Memory B cell (primary cell): ENCODE results near the gene NFS1.
A peak's percentile ranks its signal among the peaks of the same experiment; 100 is the strongest.
"Not testable (repeated sequence)": the region's sequence is repeated elsewhere in the genome, so short reads cannot be mapped to it uniquely, and the experiment has no call there.

Source experiments
- ATAC-seq: fragments of 150-1000 bp; cut with Tn5 transposase; 2 replicates; pipeline ENCODE4 v1.10.0; 2021; ENCODE audit warnings: low read depth, mild to moderate bottlenecking, moderate library complexity
- DNase-seq, 2 donors: peaks; one replicate each; pipeline ENCODE4 v3.0.0; 2022; ENCODE audit warnings: low spot score in 2 of 2
- H3K27ac Mint-ChIP-seq: one replicate; pipeline ENCODE4 v1.8.0; 2022; ENCODE audit warnings: mild to moderate bottlenecking, moderate library complexity, mixed read lengths
- H3K27me3 Mint-ChIP-seq: one replicate; pipeline ENCODE4 v1.8.0; 2022; ENCODE audit warnings: mixed read lengths
- H3K36me3 Mint-ChIP-seq: one replicate; pipeline ENCODE4 v1.8.0; 2022; ENCODE audit warnings: mild to moderate bottlenecking, mixed read lengths
- H3K4me1 Mint-ChIP-seq: one replicate; pipeline ENCODE4 v1.8.0; 2022; ENCODE audit warnings: mixed read lengths
- H3K4me3 Mint-ChIP-seq: one replicate; pipeline ENCODE4 v1.8.0; 2022; ENCODE audit warnings: mild to moderate bottlenecking, moderate library complexity, mixed read lengths
- H3K9me3 Mint-ChIP-seq: one replicate; pipeline ENCODE4 v1.8.0; 2022; ENCODE audit warnings: mixed read lengths

NFS1 gene

DNA sequence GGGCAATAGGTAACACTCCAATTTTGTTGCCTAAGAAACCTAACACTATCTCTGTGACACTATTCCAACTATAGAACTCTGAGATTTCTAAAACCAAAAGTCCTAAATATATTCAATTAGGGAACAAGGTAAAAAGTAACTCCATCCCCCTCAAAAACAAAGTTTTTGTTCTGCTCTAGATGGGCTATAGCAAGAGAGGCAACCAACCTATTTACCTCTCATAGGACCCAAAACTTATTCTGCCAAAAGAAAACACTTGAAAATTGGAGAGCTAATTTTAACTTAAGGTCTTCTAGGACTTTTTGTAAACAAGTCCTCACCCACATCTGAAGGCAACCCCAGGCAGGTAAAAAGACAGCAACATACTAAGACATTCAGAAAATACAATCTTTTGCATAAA lies 35.2 kb upstream of the NFS1 start:
- peaks cover 20% of the 10 kb centered on the region for H3K4me1 Mint-ChIP-seq
- ATAC-seq: peak; percentile 16
- no peaks in the 10 kb centered on the region for H3K9me3 Mint-ChIP-seq
- H3K27ac Mint-ChIP-seq: peak overlapping the region; percentile 71
- H3K36me3 Mint-ChIP-seq: peaks cover 33% of the 10 kb centered on the region
- H3K4me3 Mint-ChIP-seq: no peak overlapping the region
- DNase-seq: no peak
- H3K27me3 Mint-ChIP-seq: no peaks in the 10 kb centered on the region

GRCh38 chr20:35732644-35732982 lies 33.5 kb upstream of the NFS1 start:
- Mint-ChIP-seq H3K4me3 (no peak overlapping the region), H3K27ac (peak overlapping the region; percentile 24), H3K9me3 (no peaks in the 10 kb centered on the region), H3K27me3 (no peaks in the 10 kb centered on the region), H3K36me3 (peaks cover 22% of the 10 kb centered on the region), H3K4me1 (peaks cover 13% of the 10 kb centered on the region)
- DNase-seq: no peak
- ATAC-seq: no peak

DNA sequence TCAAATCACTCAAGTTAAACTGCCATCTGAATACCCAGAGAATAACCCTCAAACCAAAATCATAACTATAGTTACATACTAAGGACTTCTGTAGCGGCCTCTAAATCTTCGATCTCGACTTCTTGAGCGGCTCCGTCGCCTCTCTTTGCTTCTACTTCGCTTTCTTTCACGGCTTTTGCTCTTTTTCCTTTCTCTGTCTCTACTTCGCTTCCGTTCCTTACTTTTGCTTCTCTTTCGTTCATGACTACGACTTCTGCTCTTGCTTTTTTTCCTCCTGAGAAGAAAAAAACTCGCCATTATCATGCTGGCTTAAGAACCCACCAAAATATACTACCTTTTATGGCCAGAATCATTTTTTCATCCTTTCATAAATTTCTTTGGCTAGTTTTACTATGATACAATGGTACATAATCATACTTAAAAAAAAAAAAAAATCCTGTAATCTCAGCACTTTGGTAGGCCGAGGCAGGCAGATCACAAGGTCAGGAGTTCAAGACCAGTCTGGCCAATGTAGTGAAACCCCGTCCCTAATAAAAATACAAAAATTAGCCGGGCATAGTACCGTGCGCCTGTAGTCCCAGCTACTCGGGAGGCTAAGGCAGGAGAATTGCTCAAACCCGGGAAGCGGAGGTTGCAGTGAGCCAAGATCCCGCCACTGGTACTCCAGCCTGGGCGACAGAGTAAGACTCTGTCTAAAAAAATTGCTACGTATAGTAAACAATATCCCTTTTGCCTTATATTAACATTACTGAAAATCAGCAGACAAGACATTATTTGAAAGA lies 32.9 kb upstream of the NFS1 start:
- H3K36me3 Mint-ChIP-seq: peaks cover 22% of the 10 kb centered on the region
- no peaks in the 10 kb centered on the region for H3K27me3 Mint-ChIP-seq
- H3K27ac Mint-ChIP-seq: no peak overlapping the region
- H3K4me3 Mint-ChIP-seq: no peak overlapping the region
- H3K9me3 Mint-ChIP-seq: no peaks in the 10 kb centered on the region
- no peak for DNase-seq
- no peak for ATAC-seq
- H3K4me1 Mint-ChIP-seq: peaks cover 13% of the 10 kb centered on the region

DNA sequence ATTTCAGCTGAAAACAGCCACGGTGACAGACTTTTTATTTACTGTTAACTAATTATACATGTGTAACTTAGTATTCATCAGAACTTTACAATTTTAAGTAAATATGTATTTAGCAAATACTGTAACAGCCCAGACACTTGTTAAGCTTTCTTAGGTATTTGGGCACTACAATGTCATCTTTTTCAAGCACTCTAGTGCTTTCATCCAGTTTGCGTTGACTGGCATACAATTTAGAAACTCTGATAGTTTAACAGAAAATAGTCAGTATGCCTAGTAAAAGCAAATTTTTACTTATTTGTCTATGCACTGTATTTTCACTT lies 32.3 kb upstream of the NFS1 start:
- Mint-ChIP-seq H3K27ac (no peak overlapping the region), H3K27me3 (no peaks in the 10 kb centered on the region), H3K4me3 (no peak overlapping the region), H3K9me3 (no peaks in the 10 kb centered on the region), H3K36me3 (peaks cover 27% of the 10 kb centered on the region), H3K4me1 (peaks cover 13% of the 10 kb centered on the region)
- ATAC-seq (no peak), DNase-seq (no peak)

- Mint-ChIP-seq H3K4me1 (peaks cover 13% of the 10 kb centered on the region), H3K9me3 (no peaks in the 10 kb centered on the region), H3K27me3 (no peaks in the 10 kb centered on the region), H3K36me3 (peaks cover 26% of the 10 kb centered on the region), H3K4me3 (no peak overlapping the region), H3K27ac (no peak overlapping the region)
- DNase-seq: no peak
- ATAC-seq: no peak
These were observed 31.7 kb upstream of the NFS1 start for GRCh38 chr20:35730583-35731468.

- Mint-ChIP-seq H3K36me3 (peaks cover 27% of the 10 kb centered on the region), H3K4me3 (no peak overlapping the region), H3K27me3 (no peaks in the 10 kb centered on the region)
These were observed 30.9 kb upstream of the NFS1 start for GRCh38 chr20:35729836-35730582.

GRCh38 chr20:35729283-35729807 lies 30.2 kb upstream of the NFS1 start:
- no peak overlapping the region for H3K27ac Mint-ChIP-seq
- H3K27me3 Mint-ChIP-seq: no peaks in the 10 kb centered on the region
- H3K4me1 Mint-ChIP-seq: peaks cover 10% of the 10 kb centered on the region
- DNase-seq: no peak
- no peak overlapping the region for H3K4me3 Mint-ChIP-seq
- peaks cover 30% of the 10 kb centered on the region for H3K36me3 Mint-ChIP-seq
- H3K9me3 Mint-ChIP-seq: no peaks in the 10 kb centered on the region
- no peak for ATAC-seq

More at GRCh38 chr20:35729836-35730582, 30.9 kb upstream of the NFS1 start:
- peaks cover 13% of the 10 kb centered on the region for H3K4me1 Mint-ChIP-seq
- H3K27ac Mint-ChIP-seq: no peak overlapping the region
- no peaks in the 10 kb centered on the region for H3K9me3 Mint-ChIP-seq
- no peak for ATAC-seq
- DNase-seq: no peak

DNA sequence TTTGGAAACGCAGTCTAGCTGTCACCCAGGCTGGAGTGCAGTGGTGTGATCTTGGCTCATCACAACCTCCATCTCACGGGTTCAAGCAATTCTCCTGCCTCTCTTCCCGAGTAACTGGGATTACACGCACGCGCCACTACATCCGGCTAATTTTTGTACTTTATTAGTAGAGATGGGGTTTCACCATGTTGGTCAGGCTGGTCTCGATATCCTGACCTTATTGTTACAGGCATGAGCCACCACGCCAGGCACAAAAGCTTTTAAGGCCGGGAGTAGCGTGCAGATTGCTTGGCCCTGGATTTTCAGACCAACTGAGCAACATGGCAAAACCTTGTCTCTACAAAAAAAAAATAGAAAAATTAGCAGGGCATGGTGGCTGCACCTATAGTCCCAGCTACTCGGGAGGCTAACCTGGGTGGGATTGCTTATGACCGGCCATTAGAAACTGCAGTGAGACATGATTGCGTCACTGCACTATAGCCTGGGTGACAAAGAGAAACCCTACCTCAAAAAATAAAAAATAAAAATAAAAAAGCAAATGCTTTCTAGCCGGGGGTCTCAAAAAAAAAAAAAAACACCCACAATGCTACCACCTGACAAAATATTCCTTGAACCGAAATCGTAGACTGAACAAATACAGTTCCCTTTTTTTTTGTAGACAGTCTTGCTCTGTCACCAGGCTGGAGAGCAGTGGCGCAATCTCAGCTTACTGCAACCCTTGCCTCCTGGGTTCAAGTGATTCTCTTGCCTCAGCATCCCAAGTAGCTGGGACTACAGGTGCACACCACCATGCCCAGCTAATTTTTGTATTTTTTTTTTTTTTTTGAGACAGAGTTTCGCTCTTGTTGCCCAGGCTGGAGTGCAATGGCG lies 27.9 kb upstream of the NFS1 start:
- no peaks in the 10 kb centered on the region for H3K9me3 Mint-ChIP-seq
- H3K27ac Mint-ChIP-seq: no peak overlapping the region
- H3K4me1 Mint-ChIP-seq: peaks cover 9% of the 10 kb centered on the region
- H3K4me3 Mint-ChIP-seq: no peak overlapping the region
- no peaks in the 10 kb centered on the region for H3K27me3 Mint-ChIP-seq
- H3K36me3 Mint-ChIP-seq: peaks cover 29% of the 10 kb centered on the region
- DNase-seq (no peak), ATAC-seq (peak; percentile 10)

GRCh38 chr20:35724321-35725230 lies 25.4 kb upstream of the NFS1 start:
- DNase-seq (no peak), ATAC-seq (no peak)
- Mint-ChIP-seq H3K4me3 (no peak overlapping the region), H3K9me3 (no peaks in the 10 kb centered on the region), H3K36me3 (peaks cover 32% of the 10 kb centered on the region), H3K27me3 (no peaks in the 10 kb centered on the region), H3K27ac (no peak overlapping the region), H3K4me1 (peaks cover 8% of the 10 kb centered on the region)

GRCh38 chr20:35723652-35724320 lies 24.6 kb upstream of the NFS1 start:
- H3K4me1 Mint-ChIP-seq, H3K27me3 Mint-ChIP-seq, DNase-seq, ATAC-seq, H3K9me3 Mint-ChIP-seq, H3K27ac Mint-ChIP-seq, H3K4me3 Mint-ChIP-seq: not testable (repeated sequence)
- H3K36me3 Mint-ChIP-seq: peaks cover 34% of the 10 kb centered on the region

GRCh38 chr20:35723275-35723639 lies 24.1 kb upstream of the NFS1 start:
- not testable (repeated sequence) for H3K4me3 Mint-ChIP-seq, H3K9me3 Mint-ChIP-seq, H3K27me3 Mint-ChIP-seq, H3K27ac Mint-ChIP-seq, H3K4me1 Mint-ChIP-seq, DNase-seq, ATAC-seq
- H3K36me3 Mint-ChIP-seq: peaks cover 34% of the 10 kb centered on the region

GRCh38 chr20:35721621-35722020 lies 22.5 kb upstream of the NFS1 start:
- ATAC-seq: no peak
- no peaks in the 10 kb centered on the region for H3K27me3 Mint-ChIP-seq
- no peak overlapping the region for H3K4me3 Mint-ChIP-seq
- H3K9me3 Mint-ChIP-seq: no peaks in the 10 kb centered on the region
- H3K4me1 Mint-ChIP-seq: peaks cover 10% of the 10 kb centered on the region
- DNase-seq: no peak
- peaks cover 33% of the 10 kb centered on the region for H3K36me3 Mint-ChIP-seq
- H3K27ac Mint-ChIP-seq: peak overlapping the region; percentile 69
